GM19099 (cell line): Measurements from ENCODE around the gene CYP4F2.

Experiments
- POLR2A ChIP-seq: IDR thresholded peaks from 3 replicates; pipeline ENCODE4 v1.6.1; 2011; ENCODE audit warnings: low read depth; ENCODE audit not compliant: insufficient read length; ENCODE audit errors: extremely low read depth

The CYP4F2 gene

GRCh38 chr19:15869109-15869555 lies 28.7 kb downstream of the CYP4F2 start:
- TF ChIP-seq POLR2A = no peak

- TF ChIP-seq POLR2A = no peak
Observed at GRCh38 chr19:15866636-15867035, 31.2 kb downstream of the CYP4F2 start.

GRCh38 chr19:15864824-15865223 lies 33.0 kb downstream of the CYP4F2 start:
- no peak for TF ChIP-seq POLR2A

- no peak for TF ChIP-seq POLR2A
Observed at GRCh38 chr19:15863272-15863671, 34.6 kb downstream of the CYP4F2 start.

GRCh38 chr19:15862444-15862843 lies 35.4 kb downstream of the CYP4F2 start:
- no peak for TF ChIP-seq POLR2A

- no peak for TF ChIP-seq POLR2A
Observed at GRCh38 chr19:15860522-15860921, 37.4 kb downstream of the CYP4F2 start.

GRCh38 chr19:15859187-15859586 lies 38.7 kb downstream of the CYP4F2 start:
- TF ChIP-seq POLR2A = no peak

GRCh38 chr19:15850385-15850784 lies 47.5 kb downstream of the CYP4F2 start:
- TF ChIP-seq POLR2A = no peak

GRCh38 chr19:15846923-15847322 lies 51.0 kb downstream of the CYP4F2 start:
- no peak for TF ChIP-seq POLR2A

- TF ChIP-seq POLR2A = no peak
Observed at GRCh38 chr19:15843203-15843893, 54.5 kb downstream of the CYP4F2 start.

GRCh38 chr19:15841875-15842569 lies 55.9 kb downstream of the CYP4F2 start:
- TF ChIP-seq POLR2A = no peak

GRCh38 chr19:15840833-15841232 lies 57.0 kb downstream of the CYP4F2 start:
- TF ChIP-seq POLR2A = no peak

GRCh38 chr19:15838351-15838750 lies 59.5 kb downstream of the CYP4F2 start:
- TF ChIP-seq POLR2A = no peak

- no peak for TF ChIP-seq POLR2A
Observed at GRCh38 chr19:15837221-15837731, 60.6 kb downstream of the CYP4F2 start.

- TF ChIP-seq POLR2A = peak; percentile 85
Observed at GRCh38 chr19:15836330-15837220, 61.3 kb downstream of the CYP4F2 start.
